Neutrophil (primary cell): ENCODE measurements around the gene ZNF284.
A peak's percentile ranks its signal among the peaks of the same experiment; 100 is the strongest.

Experiments used
- H3K27ac ChIP-seq: fragments of 200-600 bp; sonication (generic); 2 replicates; pipeline ENCODE4 v1.5.1; 2016; ENCODE audit warnings: mild to moderate bottlenecking, moderate library complexity
- H3K27me3 ChIP-seq: fragments of 200-600 bp; sonication (generic); 2 replicates; pipeline ENCODE4 v1.6.0; 2016; ENCODE audit warnings: mild to moderate bottlenecking
- H3K36me3 ChIP-seq: fragments of 200-600 bp; sonication (generic); 2 replicates; pipeline ENCODE4 v1.5.1; 2017
- H3K4me1 ChIP-seq, 2 experiments: fragments of 200-600 bp in 1 of 2; sonication (generic) in 1 of 2; 1 replicate in 1 of 2; 2 replicates in 1 of 2; pipeline versions ENCODE4 v1.5.1 to v1.6.1; 2013 to 2016; ENCODE audit warnings: low read depth in 1 of 2, low read length in 1 of 2, mild to moderate bottlenecking in 1 of 2, moderate library complexity in 1 of 2; ENCODE audit not compliant: control insufficient read depth in 1 of 2, insufficient read depth in 1 of 2
- H3K4me3 ChIP-seq, 2 experiments: fragments of 200-600 bp in 1 of 2; sonication (generic) in 1 of 2; 1 replicate in 1 of 2; 2 replicates in 1 of 2; pipeline ENCODE4 v1.5.1; 2013 to 2016; ENCODE audit warnings: low read depth in 1 of 2, low read length in 1 of 2, mild to moderate bottlenecking in 1 of 2, moderate library complexity in 1 of 2
- H3K9me3 ChIP-seq: fragments of 200-600 bp; sonication (generic); 2 replicates; pipeline ENCODE4 v1.5.1; 2016
- TF ChIP-seq, protein P1 (sequence below): fragments of 200-600 bp; sonication (generic); IDR thresholded peaks from 2 replicates; pipeline ENCODE4 v1.5.1; 2016; ENCODE audit warnings: antibody characterized with exemption

ZNF284 gene

DNA sequence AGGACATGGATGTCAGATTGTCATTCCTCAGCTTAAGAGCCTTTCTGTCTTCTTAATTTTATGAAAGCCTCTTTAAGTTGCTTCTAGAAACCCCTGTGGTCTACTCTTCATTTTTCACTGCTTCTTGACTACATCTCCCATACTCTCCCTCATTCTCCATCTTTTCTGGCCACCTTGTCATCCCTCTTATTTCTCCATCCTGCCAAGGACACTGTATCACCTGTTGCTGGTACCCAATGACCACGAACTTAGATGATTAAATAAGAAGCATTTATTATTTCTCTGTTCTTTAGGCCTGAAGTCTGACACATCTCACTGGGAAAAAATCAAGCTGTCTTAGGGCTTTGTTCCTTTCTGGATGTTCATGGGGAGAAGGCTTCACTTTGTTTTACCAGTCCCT is 10.9 kb upstream of the ZNF284 start:
- TF ChIP-seq, protein P1, sequence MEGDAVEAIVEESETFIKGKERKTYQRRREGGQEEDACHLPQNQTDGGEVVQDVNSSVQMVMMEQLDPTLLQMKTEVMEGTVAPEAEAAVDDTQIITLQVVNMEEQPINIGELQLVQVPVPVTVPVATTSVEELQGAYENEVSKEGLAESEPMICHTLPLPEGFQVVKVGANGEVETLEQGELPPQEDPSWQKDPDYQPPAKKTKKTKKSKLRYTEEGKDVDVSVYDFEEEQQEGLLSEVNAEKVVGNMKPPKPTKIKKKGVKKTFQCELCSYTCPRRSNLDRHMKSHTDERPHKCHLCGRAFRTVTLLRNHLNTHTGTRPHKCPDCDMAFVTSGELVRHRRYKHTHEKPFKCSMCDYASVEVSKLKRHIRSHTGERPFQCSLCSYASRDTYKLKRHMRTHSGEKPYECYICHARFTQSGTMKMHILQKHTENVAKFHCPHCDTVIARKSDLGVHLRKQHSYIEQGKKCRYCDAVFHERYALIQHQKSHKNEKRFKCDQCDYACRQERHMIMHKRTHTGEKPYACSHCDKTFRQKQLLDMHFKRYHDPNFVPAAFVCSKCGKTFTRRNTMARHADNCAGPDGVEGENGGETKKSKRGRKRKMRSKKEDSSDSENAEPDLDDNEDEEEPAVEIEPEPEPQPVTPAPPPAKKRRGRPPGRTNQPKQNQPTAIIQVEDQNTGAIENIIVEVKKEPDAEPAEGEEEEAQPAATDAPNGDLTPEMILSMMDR, result no peak
- H3K36me3 ChIP-seq, result peaks cover 21% of the 10 kb centered on the region
- no peak overlapping the region for H3K27ac ChIP-seq
- no peaks in the 10 kb centered on the region for H3K27me3 ChIP-seq
- peaks cover 6% of the 10 kb centered on the region for H3K9me3 ChIP-seq
- no peak overlapping the region for H3K4me3 ChIP-seq
- no peaks in the 10 kb centered on the region for H3K4me1 ChIP-seq

GRCh38 chr19:44066305-44066704 is 5.7 kb upstream of the ZNF284 start:
- TF ChIP-seq, protein P1, result no peak
- Histone ChIP-seq H3K27ac (no peak overlapping the region), H3K27me3 (no peaks in the 10 kb centered on the region), H3K9me3 (peaks cover 21% of the 10 kb centered on the region), H3K36me3 (peaks cover 12% of the 10 kb centered on the region), H3K4me3 (no peak overlapping the region), H3K4me1 (peaks cover under 1 to 1% of the 10 kb centered on the region in 2 experiments)

- TF ChIP-seq, protein P1, result no peak
- Histone ChIP-seq H3K36me3 (no peaks in the 10 kb centered on the region), H3K27ac (no peak overlapping the region), H3K4me3 (no peak overlapping the region), H3K27me3 (no peaks in the 10 kb centered on the region), H3K4me1 (peaks cover 12 to 15% of the 10 kb centered on the region in 2 experiments), H3K9me3 (peaks cover 21% of the 10 kb centered on the region)
Measured at GRCh38 chr19:44069415-44069814, 2.5 kb upstream of the ZNF284 start.

GRCh38 chr19:44072543-44073401 is 813 bp downstream of the ZNF284 start:
- Histone ChIP-seq H3K36me3 (no peaks in the 10 kb centered on the region), H3K27ac (no peak overlapping the region), H3K4me3 (peak overlapping the region; percentile 66 to 72), H3K4me1 (peaks cover 12 to 15% of the 10 kb centered on the region in 2 experiments), H3K9me3 (peaks cover under 1% of the 10 kb centered on the region), H3K27me3 (no peaks in the 10 kb centered on the region)
- TF ChIP-seq, protein P1, result no peak

GRCh38 chr19:44076325-44076724 is 4.4 kb downstream of the ZNF284 start:
- Histone ChIP-seq H3K27ac (no peak overlapping the region), H3K4me1 (peaks cover 12 to 14% of the 10 kb centered on the region in 2 experiments), H3K4me3 (no peak overlapping the region), H3K9me3 (peaks cover 5% of the 10 kb centered on the region), H3K27me3 (no peaks in the 10 kb centered on the region), H3K36me3 (no peaks in the 10 kb centered on the region)
- TF ChIP-seq, protein P1, result no peak
